ENCODE data around the gene GPC5. TPM values are rescaled to one million over a fixed set of nuclear protein-coding genes. Genes with fewer than 3 reads are reported as not detected.

The GPC5 gene
- total RNA-seq, 1 experiment from 2014 or later, result 0.15 TPM

GRCh38 chr13:92259046-92259445 is 860.6 kb downstream of the GPC5 start:
- no peak overlapping the region for H2BK12ac ChIP-seq (ENCODE audit: insufficient read length, low read depth, low read length)
- H2AK5ac ChIP-seq (ENCODE audit: insufficient read length, low read length), result no peak overlapping the region
- no peak overlapping the region for H3T11ph ChIP-seq (ENCODE audit: low read length)
- no peak overlapping the region for H2BK120ac ChIP-seq (ENCODE audit: low read depth, low read length, poor library complexity, severe bottlenecking)
- H4K8ac ChIP-seq (replicated peaks; ENCODE audit: insufficient read length, low read depth, low read length), result no peak overlapping the region
- no peaks in the 10 kb centered on the region for H4K20me1 ChIP-seq (ENCODE audit: control insufficient read depth, insufficient read depth, insufficient read length)
- no peak overlapping the region for H2BK20ac ChIP-seq (ENCODE audit: low read depth, low read length, poor library complexity, severe bottlenecking)
- H3K4ac ChIP-seq (ENCODE audit: low read depth, low read length), result no peak overlapping the region
- H3K14ac ChIP-seq (ENCODE audit: insufficient read depth, low read length), result no peak overlapping the region
- no CpG with 5 or more reads among the region's 1 CpG for WGBS (ENCODE audit: extremely low coverage, insufficient read length, low lambda C conversion rate)
- peaks cover 0 to 6% of the 10 kb centered on the region in 2 experiments; a peak in 1 of 4 replicates for H3K4me1 Mint-ChIP-seq
- no peak overlapping the region for H4K91ac ChIP-seq (ENCODE audit: insufficient read length, low read depth, low read length)
- no peak overlapping the region for H3K27ac Mint-ChIP-seq
- H3K4me3 Mint-ChIP-seq, result no peak overlapping the region
- no peak overlapping the region for H3K23ac ChIP-seq (ENCODE audit: insufficient read length, low read depth, low read length)
- H3K4me2 ChIP-seq (ENCODE audit: insufficient read depth, insufficient read length, low read length), result no peak overlapping the region
- no peak overlapping the region for H3K27ac ChIP-seq (ENCODE audit: insufficient read length, low read depth, low read length)
- H3K4me1 ChIP-seq (ENCODE audit: insufficient read depth, low read length), result no peaks in the 10 kb centered on the region; the same call in 1 of the 2 replicates
- no peaks in the 10 kb centered on the region for H3K9me3 Mint-ChIP-seq
- H2AFZ ChIP-seq (ENCODE audit: low read length), result no peak overlapping the region
- H3K56ac ChIP-seq (ENCODE audit: insufficient read length, low read depth, low read length), result no peak overlapping the region
- no peak overlapping the region for H2BK5ac ChIP-seq (ENCODE audit: insufficient read length, low read length)
- no peaks in the 10 kb centered on the region for H3K79me2 ChIP-seq (ENCODE audit: insufficient read depth, low read length)
- no peaks in the 10 kb centered on the region for H3K23me2 ChIP-seq (ENCODE audit: insufficient read length, low read depth, low read length, poor library complexity, severe bottlenecking)
- H3K9me3 ChIP-seq (ENCODE audit: control insufficient read depth, low read depth, low read length), result no peaks in the 10 kb centered on the region
- H3K18ac ChIP-seq (ENCODE audit: insufficient read length, low read depth, low read length), result no peak overlapping the region
- no peak overlapping the region for H3K9ac ChIP-seq (ENCODE audit: extremely low read depth, insufficient read length, low read length)
- TF ChIP-seq CTCF (conservative IDR thresholded peaks at IDR 0.05), result no peak
- no peaks in the 10 kb centered on the region for H3K36me3 Mint-ChIP-seq (ENCODE audit: insufficient read depth in 1 of 3, low read depth in 3 of 3)
- no peak for DNase-seq
- no peak overlapping the region for H4K5ac ChIP-seq (ENCODE audit: insufficient read length, low read depth, low read length)
- H2BK15ac ChIP-seq (ENCODE audit: low read depth, low read length), result no peak overlapping the region
- H3K27me3 ChIP-seq (ENCODE audit: insufficient read depth, low read length), result no peaks in the 10 kb centered on the region
- H3K27me3 Mint-ChIP-seq (ENCODE audit: low read depth), result no peaks in the 10 kb centered on the region
- H3K79me1 ChIP-seq (ENCODE audit: insufficient read depth, low read depth, low read length, poor library complexity, severe bottlenecking), result no peaks in the 10 kb centered on the region

All from H9 (cell line).